NCI-H524 treated with DMSO at 0.1 percent for 48 hours (cell line): ENCODE measurements around the gene INSIG1.
A peak's percentile ranks its signal among the peaks of the same experiment; 100 is the strongest.

Source experiments
- DNase-seq: peaks from one replicate; lab custom pipeline; 2025; lab: John Stamatoyannopoulos, UW

INSIG1 gene

GRCh38 chr7:155303039-155303593 is 5.4 kb downstream of the INSIG1 start:
- no peak for DNase-seq

GRCh38 chr7:155303897-155304296 is 6.2 kb downstream of the INSIG1 start:
- no peak for DNase-seq

GRCh38 chr7:155305231-155305904 is 7.7 kb downstream of the INSIG1 start:
- no peak for DNase-seq

- DNase-seq = no peak
Measured at GRCh38 chr7:155306673-155307470, 9.2 kb downstream of the INSIG1 start.

GRCh38 chr7:155308330-155309020 is 10.8 kb downstream of the INSIG1 start:
- no peak for DNase-seq

- no peak for DNase-seq
Measured at GRCh38 chr7:155309021-155309338, 11.3 kb downstream of the INSIG1 start.

GRCh38 chr7:155310425-155311114 is 12.9 kb downstream of the INSIG1 start:
- no peak for DNase-seq

- DNase-seq = no peak
Measured at GRCh38 chr7:155311826-155312537, 14.3 kb downstream of the INSIG1 start.

GRCh38 chr7:155312633-155313032 is 15.0 kb downstream of the INSIG1 start:
- DNase-seq = no peak

GRCh38 chr7:155313096-155313495 is 15.4 kb downstream of the INSIG1 start:
- no peak for DNase-seq

- no peak for DNase-seq
Measured at GRCh38 chr7:155315977-155316376, 18.3 kb downstream of the INSIG1 start.

GRCh38 chr7:155316427-155317113 is 18.9 kb downstream of the INSIG1 start:
- DNase-seq = no peak

- no peak for DNase-seq
Measured at GRCh38 chr7:155317114-155317434, 19.4 kb downstream of the INSIG1 start.

GRCh38 chr7:155318245-155318644 is 20.6 kb downstream of the INSIG1 start:
- no peak for DNase-seq

- DNase-seq = no peak
Measured at GRCh38 chr7:155322530-155322929, 24.9 kb downstream of the INSIG1 start.

- DNase-seq = no peak
Measured at GRCh38 chr7:155323001-155323638, 25.4 kb downstream of the INSIG1 start.

- peak; percentile 41 for DNase-seq
Measured at GRCh38 chr7:155324012-155324917, 26.6 kb downstream of the INSIG1 start.

- no peak for DNase-seq
Measured at GRCh38 chr7:155324918-155325235, 27.2 kb downstream of the INSIG1 start.

- DNase-seq = no peak
Measured at GRCh38 chr7:155326385-155326784, 28.7 kb downstream of the INSIG1 start.
